SK-N-SH (cell line): ENCODE data around the gene CEP43.
"Not testable (repeated sequence)": the region's sequence is repeated elsewhere in the genome, so short reads cannot be mapped to it uniquely, and the experiment has no call there.

Experiments
- EZH2phosphoT487 ChIP-seq: fragments of 200-600 bp; sonication (generic); IDR thresholded peaks from 2 replicates; pipeline ENCODE4 v1.6.1; 2017; ENCODE audit warnings: low read depth, mixed run types, mild to moderate bottlenecking, antibody characterized with exemption, moderate library complexity, borderline replicate concordance
- FOXM1 ChIP-seq: IDR thresholded peaks from 2 replicates; pipeline ENCODE4 v1.4.0; 2012; ENCODE audit warnings: low read depth, mild to moderate bottlenecking
- GABPA ChIP-seq: IDR thresholded peaks from 2 replicates; pipeline ENCODE4 v1.4.0; 2012; ENCODE audit warnings: low read depth, mild to moderate bottlenecking
- GATA2 ChIP-seq: sonication (generic); formaldehyde crosslinking; IDR thresholded peaks from 2 replicates; pipeline ENCODE4 v1.5.0; 2020; ENCODE audit warnings: mild to moderate bottlenecking, missing genetic modification reagents
- POLR2AphosphoS5 ChIP-seq: IDR thresholded peaks from 2 replicates; pipeline ENCODE4 v1.6.1; 2012; ENCODE audit warnings: low read depth, low read length
- RAD21 ChIP-seq: IDR thresholded peaks from 2 replicates; pipeline ENCODE4 v1.6.1; 2012; ENCODE audit warnings: mild to moderate bottlenecking, low read length
- RFX5 ChIP-seq: IDR thresholded peaks from 2 replicates; pipeline ENCODE4 v1.6.1; 2012; ENCODE audit warnings: mild to moderate bottlenecking, improper control_type of control experiment, low read length
- YY1 ChIP-seq: IDR thresholded peaks from 2 replicates; pipeline ENCODE4 v1.4.0; 2012; ENCODE audit warnings: low read depth, mild to moderate bottlenecking
- TF ChIP-seq, protein P1 (sequence below): fragments of 200-600 bp; sonication (generic); IDR thresholded peaks from 2 replicates; pipeline ENCODE4 v1.6.1; 2017; ENCODE audit warnings: antibody characterized with exemption, mild to moderate bottlenecking, moderate library complexity
- TF ChIP-seq, protein P2 (sequence below): IDR thresholded peaks from 2 replicates; pipeline ENCODE4 v1.6.1; 2012; ENCODE audit warnings: mild to moderate bottlenecking, low read depth, low read length, moderate library complexity
- TF ChIP-seq, protein P3 (sequence below): IDR thresholded peaks from 2 replicates; pipeline ENCODE4 v1.4.0; 2012; ENCODE audit warnings: low read depth, borderline replicate concordance
- TF ChIP-seq, protein P4 (sequence below): fragments of 150-350 bp; IDR thresholded peaks from 2 replicates; pipeline ENCODE4 v1.6.1; 2017; ENCODE audit warnings: antibody characterized with exemption, low read length, low read depth, borderline replicate concordance
- TF ChIP-seq, protein P5 (sequence below): IDR thresholded peaks from 2 replicates; pipeline ENCODE4; 2012
- TF ChIP-seq, protein P6 (sequence below): IDR thresholded peaks from 2 replicates; pipeline ENCODE4 v1.4.0; 2012; ENCODE audit warnings: low read depth

DNA sequence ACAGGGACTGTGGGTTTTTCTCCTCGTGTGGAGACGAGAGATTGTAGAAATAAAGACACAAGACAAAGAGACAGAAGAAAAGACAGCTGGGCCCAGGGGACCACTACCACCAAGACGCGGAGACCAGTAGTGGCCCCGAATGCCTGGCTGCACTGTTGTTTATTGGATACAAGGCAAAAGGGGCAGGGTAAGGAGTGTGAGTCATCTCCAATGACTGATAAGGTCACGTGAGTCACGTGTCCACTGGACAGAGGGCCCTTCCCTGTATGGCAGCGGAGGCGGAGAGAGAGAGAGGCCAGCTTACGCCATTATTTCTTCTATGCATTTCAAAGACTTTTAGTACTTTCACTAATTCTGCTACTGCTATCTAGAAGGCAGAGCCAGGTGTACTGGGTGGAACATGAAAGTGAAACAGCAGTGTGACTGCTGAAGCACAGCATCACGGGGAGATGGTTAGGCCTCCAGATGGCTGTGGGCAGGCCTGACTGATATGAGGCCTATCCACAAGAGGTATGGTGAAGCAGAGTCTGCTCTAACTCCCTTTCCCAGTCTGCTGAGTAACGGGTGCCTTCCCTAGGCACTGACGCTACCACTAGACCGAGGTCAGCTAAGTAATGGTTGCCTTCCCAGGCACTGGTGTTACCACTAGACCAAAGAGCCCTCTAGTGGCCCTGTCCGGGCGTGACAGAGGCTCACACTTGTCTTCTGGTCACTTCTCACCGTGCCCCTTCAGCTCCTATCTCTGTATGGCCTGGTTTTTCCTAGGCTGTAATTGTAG lies 48.1 kb upstream of the CEP43 start:
- TF ChIP-seq, protein P1, sequence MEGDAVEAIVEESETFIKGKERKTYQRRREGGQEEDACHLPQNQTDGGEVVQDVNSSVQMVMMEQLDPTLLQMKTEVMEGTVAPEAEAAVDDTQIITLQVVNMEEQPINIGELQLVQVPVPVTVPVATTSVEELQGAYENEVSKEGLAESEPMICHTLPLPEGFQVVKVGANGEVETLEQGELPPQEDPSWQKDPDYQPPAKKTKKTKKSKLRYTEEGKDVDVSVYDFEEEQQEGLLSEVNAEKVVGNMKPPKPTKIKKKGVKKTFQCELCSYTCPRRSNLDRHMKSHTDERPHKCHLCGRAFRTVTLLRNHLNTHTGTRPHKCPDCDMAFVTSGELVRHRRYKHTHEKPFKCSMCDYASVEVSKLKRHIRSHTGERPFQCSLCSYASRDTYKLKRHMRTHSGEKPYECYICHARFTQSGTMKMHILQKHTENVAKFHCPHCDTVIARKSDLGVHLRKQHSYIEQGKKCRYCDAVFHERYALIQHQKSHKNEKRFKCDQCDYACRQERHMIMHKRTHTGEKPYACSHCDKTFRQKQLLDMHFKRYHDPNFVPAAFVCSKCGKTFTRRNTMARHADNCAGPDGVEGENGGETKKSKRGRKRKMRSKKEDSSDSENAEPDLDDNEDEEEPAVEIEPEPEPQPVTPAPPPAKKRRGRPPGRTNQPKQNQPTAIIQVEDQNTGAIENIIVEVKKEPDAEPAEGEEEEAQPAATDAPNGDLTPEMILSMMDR: peak; percentile 61
- TF ChIP-seq YY1; GABPA; FOXM1; POLR2AphosphoS5; RFX5; EZH2phosphoT487; GATA2 (CRISPR knock-in tag): not testable (repeated sequence)
- peak; percentile 61 for TF ChIP-seq RAD21
- TF ChIP-seq, protein P2, sequence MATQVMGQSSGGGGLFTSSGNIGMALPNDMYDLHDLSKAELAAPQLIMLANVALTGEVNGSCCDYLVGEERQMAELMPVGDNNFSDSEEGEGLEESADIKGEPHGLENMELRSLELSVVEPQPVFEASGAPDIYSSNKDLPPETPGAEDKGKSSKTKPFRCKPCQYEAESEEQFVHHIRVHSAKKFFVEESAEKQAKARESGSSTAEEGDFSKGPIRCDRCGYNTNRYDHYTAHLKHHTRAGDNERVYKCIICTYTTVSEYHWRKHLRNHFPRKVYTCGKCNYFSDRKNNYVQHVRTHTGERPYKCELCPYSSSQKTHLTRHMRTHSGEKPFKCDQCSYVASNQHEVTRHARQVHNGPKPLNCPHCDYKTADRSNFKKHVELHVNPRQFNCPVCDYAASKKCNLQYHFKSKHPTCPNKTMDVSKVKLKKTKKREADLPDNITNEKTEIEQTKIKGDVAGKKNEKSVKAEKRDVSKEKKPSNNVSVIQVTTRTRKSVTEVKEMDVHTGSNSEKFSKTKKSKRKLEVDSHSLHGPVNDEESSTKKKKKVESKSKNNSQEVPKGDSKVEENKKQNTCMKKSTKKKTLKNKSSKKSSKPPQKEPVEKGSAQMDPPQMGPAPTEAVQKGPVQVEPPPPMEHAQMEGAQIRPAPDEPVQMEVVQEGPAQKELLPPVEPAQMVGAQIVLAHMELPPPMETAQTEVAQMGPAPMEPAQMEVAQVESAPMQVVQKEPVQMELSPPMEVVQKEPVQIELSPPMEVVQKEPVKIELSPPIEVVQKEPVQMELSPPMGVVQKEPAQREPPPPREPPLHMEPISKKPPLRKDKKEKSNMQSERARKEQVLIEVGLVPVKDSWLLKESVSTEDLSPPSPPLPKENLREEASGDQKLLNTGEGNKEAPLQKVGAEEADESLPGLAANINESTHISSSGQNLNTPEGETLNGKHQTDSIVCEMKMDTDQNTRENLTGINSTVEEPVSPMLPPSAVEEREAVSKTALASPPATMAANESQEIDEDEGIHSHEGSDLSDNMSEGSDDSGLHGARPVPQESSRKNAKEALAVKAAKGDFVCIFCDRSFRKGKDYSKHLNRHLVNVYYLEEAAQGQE: not testable (repeated sequence)
- TF ChIP-seq, protein P3, sequence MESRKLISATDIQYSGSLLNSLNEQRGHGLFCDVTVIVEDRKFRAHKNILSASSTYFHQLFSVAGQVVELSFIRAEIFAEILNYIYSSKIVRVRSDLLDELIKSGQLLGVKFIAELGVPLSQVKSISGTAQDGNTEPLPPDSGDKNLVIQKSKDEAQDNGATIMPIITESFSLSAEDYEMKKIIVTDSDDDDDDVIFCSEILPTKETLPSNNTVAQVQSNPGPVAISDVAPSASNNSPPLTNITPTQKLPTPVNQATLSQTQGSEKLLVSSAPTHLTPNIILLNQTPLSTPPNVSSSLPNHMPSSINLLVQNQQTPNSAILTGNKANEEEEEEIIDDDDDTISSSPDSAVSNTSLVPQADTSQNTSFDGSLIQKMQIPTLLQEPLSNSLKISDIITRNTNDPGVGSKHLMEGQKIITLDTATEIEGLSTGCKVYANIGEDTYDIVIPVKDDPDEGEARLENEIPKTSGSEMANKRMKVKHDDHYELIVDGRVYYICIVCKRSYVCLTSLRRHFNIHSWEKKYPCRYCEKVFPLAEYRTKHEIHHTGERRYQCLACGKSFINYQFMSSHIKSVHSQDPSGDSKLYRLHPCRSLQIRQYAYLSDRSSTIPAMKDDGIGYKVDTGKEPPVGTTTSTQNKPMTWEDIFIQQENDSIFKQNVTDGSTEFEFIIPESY: not testable (repeated sequence)
- TF ChIP-seq, protein P4, sequence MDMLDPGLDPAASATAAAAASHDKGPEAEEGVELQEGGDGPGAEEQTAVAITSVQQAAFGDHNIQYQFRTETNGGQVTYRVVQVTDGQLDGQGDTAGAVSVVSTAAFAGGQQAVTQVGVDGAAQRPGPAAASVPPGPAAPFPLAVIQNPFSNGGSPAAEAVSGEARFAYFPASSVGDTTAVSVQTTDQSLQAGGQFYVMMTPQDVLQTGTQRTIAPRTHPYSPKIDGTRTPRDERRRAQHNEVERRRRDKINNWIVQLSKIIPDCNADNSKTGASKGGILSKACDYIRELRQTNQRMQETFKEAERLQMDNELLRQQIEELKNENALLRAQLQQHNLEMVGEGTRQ: not testable (repeated sequence)
- TF ChIP-seq, protein P5, sequence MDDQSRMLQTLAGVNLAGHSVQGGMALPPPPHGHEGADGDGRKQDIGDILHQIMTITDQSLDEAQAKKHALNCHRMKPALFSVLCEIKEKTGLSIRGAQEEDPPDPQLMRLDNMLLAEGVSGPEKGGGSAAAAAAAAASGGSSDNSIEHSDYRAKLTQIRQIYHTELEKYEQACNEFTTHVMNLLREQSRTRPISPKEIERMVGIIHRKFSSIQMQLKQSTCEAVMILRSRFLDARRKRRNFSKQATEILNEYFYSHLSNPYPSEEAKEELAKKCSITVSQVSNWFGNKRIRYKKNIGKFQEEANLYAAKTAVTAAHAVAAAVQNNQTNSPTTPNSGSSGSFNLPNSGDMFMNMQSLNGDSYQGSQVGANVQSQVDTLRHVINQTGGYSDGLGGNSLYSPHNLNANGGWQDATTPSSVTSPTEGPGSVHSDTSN: not testable (repeated sequence)
- TF ChIP-seq, protein P6, sequence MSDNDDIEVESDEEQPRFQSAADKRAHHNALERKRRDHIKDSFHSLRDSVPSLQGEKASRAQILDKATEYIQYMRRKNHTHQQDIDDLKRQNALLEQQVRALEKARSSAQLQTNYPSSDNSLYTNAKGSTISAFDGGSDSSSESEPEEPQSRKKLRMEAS: not testable (repeated sequence)
